ENCODE data around the gene NRN1. TPM values are rescaled to one million over a fixed set of nuclear protein-coding genes. Genes with fewer than 3 reads are reported as not detected.

NRN1 gene
- total RNA-seq, 1 donor from 2014 or later = 48.5 TPM

GRCh38 chr6:5989141-5989723 lies 17.5 kb downstream of the NRN1 start:
- no peak for DNase-seq
- H3K4me3 Mint-ChIP-seq (ENCODE audit: unreplicated experiment) = no peak overlapping the region
- H3K4me1 Mint-ChIP-seq (ENCODE audit: low read depth, unreplicated experiment) = peaks cover 14% of the 10 kb centered on the region
- H3K9me3 Mint-ChIP-seq (ENCODE audit: unreplicated experiment) = peaks cover 10% of the 10 kb centered on the region
- no peak overlapping the region for H3K27ac Mint-ChIP-seq (ENCODE audit: unreplicated experiment)
- H3K27me3 Mint-ChIP-seq (ENCODE audit: unreplicated experiment) = peaks cover 9% of the 10 kb centered on the region
- H3K36me3 Mint-ChIP-seq (ENCODE audit: unreplicated experiment) = peaks cover 10% of the 10 kb centered on the region
- TF ChIP-seq, protein P1, sequence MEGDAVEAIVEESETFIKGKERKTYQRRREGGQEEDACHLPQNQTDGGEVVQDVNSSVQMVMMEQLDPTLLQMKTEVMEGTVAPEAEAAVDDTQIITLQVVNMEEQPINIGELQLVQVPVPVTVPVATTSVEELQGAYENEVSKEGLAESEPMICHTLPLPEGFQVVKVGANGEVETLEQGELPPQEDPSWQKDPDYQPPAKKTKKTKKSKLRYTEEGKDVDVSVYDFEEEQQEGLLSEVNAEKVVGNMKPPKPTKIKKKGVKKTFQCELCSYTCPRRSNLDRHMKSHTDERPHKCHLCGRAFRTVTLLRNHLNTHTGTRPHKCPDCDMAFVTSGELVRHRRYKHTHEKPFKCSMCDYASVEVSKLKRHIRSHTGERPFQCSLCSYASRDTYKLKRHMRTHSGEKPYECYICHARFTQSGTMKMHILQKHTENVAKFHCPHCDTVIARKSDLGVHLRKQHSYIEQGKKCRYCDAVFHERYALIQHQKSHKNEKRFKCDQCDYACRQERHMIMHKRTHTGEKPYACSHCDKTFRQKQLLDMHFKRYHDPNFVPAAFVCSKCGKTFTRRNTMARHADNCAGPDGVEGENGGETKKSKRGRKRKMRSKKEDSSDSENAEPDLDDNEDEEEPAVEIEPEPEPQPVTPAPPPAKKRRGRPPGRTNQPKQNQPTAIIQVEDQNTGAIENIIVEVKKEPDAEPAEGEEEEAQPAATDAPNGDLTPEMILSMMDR (IDR thresholded peaks at IDR 0.05; ENCODE audit: partially characterized antibody, unreplicated experiment) = no peak

GRCh38 chr6:5986861-5987260 lies 19.9 kb downstream of the NRN1 start:
- peaks cover 3% of the 10 kb centered on the region for H3K36me3 Mint-ChIP-seq (ENCODE audit: unreplicated experiment)
- peaks cover 4% of the 10 kb centered on the region for H3K4me1 Mint-ChIP-seq (ENCODE audit: low read depth, unreplicated experiment)
- no peak overlapping the region for H3K27ac Mint-ChIP-seq (ENCODE audit: unreplicated experiment)
- no peak for DNase-seq
- TF ChIP-seq, protein P1 (IDR thresholded peaks at IDR 0.05; ENCODE audit: partially characterized antibody, unreplicated experiment) = no peak
- H3K9me3 Mint-ChIP-seq (ENCODE audit: unreplicated experiment) = peaks cover 1% of the 10 kb centered on the region
- H3K4me3 Mint-ChIP-seq (ENCODE audit: unreplicated experiment) = no peak overlapping the region
- peaks cover 2% of the 10 kb centered on the region for H3K27me3 Mint-ChIP-seq (ENCODE audit: unreplicated experiment)

- Mint-ChIP-seq H3K27ac (ENCODE audit: unreplicated experiment) (no peak overlapping the region), H3K4me1 (ENCODE audit: low read depth, unreplicated experiment) (no peaks in the 10 kb centered on the region), H3K4me3 (ENCODE audit: unreplicated experiment) (no peak overlapping the region), H3K9me3 (ENCODE audit: unreplicated experiment) (peaks cover 1% of the 10 kb centered on the region), H3K27me3 (ENCODE audit: unreplicated experiment) (peaks cover 2% of the 10 kb centered on the region), H3K36me3 (ENCODE audit: unreplicated experiment) (peaks cover 3% of the 10 kb centered on the region)
- DNase-seq = no peak
- TF ChIP-seq, protein P1 (IDR thresholded peaks at IDR 0.05; ENCODE audit: partially characterized antibody, unreplicated experiment) = no peak
These were observed 22.3 kb downstream of the NRN1 start for GRCh38 chr6:5984150-5985089.

DNA sequence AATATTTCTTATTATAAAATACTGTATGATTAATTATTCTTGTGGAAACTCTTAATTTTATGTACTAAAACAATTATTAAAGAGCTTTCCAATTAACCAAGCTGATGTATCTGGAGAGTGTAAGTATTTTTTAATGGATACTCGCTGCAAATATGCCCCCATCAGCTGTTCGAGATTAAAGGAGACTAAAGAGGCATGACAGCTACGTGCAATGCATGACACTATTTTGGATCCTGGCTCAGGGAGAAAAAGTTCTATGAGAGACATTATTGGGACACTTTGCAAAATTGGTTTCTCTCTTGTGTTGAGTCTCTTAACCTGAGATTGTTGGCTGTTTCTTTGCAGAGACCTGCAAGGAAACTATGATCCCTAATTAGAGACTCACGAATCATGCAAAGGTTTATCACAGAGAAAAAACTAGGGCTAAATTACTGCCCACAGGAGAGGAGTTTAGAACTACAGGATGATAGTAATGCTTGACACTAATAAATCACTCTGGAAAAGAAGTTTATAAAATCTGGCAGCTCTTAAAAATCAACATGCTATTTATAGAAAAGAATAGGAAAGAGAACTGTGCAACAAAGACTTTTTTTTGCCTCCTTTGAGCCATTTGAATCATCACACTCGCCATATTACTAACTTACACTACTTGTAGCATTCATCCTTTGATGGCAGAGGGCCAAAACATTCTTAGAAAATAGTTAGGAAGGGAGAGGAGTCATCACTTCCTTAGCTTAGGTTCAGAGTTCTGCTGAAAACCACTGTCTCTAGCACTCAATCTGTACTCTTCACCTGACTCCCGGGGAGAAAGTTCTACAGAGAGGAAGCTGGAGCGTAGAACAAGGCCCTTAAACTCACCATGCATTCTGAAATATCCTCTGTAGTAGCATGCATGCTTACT lies 25.3 kb downstream of the NRN1 start:
- no peak overlapping the region for H3K27ac Mint-ChIP-seq (ENCODE audit: unreplicated experiment)
- H3K4me1 Mint-ChIP-seq (ENCODE audit: low read depth, unreplicated experiment) = no peaks in the 10 kb centered on the region
- H3K9me3 Mint-ChIP-seq (ENCODE audit: unreplicated experiment) = no peaks in the 10 kb centered on the region
- no peak for DNase-seq
- peaks cover 2% of the 10 kb centered on the region for H3K27me3 Mint-ChIP-seq (ENCODE audit: unreplicated experiment)
- peaks cover 3% of the 10 kb centered on the region for H3K36me3 Mint-ChIP-seq (ENCODE audit: unreplicated experiment)
- no peak overlapping the region for H3K4me3 Mint-ChIP-seq (ENCODE audit: unreplicated experiment)
- TF ChIP-seq, protein P1 (IDR thresholded peaks at IDR 0.05; ENCODE audit: partially characterized antibody, unreplicated experiment) = no peak

All from glutamatergic neuron (in vitro differentiated cells).